BE2C (cell line): ENCODE data around the gene DUSP22.

ENCODE experiments used
- DNase-seq: peaks from one replicate; pipeline ENCODE4 v3.0.0-alpha.2; 2020
- H3K27me3 ChIP-seq: fragments of 250-450 bp; sonication (Bioruptor Pico); 2 replicates; pipeline ENCODE4 v1.5.1; 2020; ENCODE audit warnings: mild to moderate bottlenecking
- H3K36me3 ChIP-seq: fragments of 250-450 bp; sonication (Bioruptor Pico); 2 replicates; pipeline ENCODE4 v1.5.1; 2020; ENCODE audit warnings: mild to moderate bottlenecking
- H3K4me1 ChIP-seq: fragments of 250-450 bp; sonication (Bioruptor Pico); 2 replicates; pipeline ENCODE4 v1.5.1; 2020
- H3K4me3 ChIP-seq: 2 replicates; pipeline ENCODE4 v1.5.1; 2011; ENCODE audit warnings: low read depth, low read length
- H3K9me3 ChIP-seq: fragments of 250-450 bp; sonication (Bioruptor Pico); 2 replicates; pipeline ENCODE4 v1.5.1; 2020
- TF ChIP-seq, protein P1 (sequence below): IDR thresholded peaks from 2 replicates; pipeline ENCODE4 v1.5.1; 2012; ENCODE audit warnings: mild to moderate bottlenecking, low read depth, low read length

Gene DUSP22

GRCh38 chr6:355373-356208 lies 63.3 kb downstream of the DUSP22 start:
- H3K4me3 ChIP-seq = no peak overlapping the region
- no peaks in the 10 kb centered on the region for H3K27me3 ChIP-seq
- peaks cover 4% of the 10 kb centered on the region for H3K9me3 ChIP-seq
- no peaks in the 10 kb centered on the region for H3K36me3 ChIP-seq
- DNase-seq = no peak
- H3K4me1 ChIP-seq = no peaks in the 10 kb centered on the region
- TF ChIP-seq, protein P1, sequence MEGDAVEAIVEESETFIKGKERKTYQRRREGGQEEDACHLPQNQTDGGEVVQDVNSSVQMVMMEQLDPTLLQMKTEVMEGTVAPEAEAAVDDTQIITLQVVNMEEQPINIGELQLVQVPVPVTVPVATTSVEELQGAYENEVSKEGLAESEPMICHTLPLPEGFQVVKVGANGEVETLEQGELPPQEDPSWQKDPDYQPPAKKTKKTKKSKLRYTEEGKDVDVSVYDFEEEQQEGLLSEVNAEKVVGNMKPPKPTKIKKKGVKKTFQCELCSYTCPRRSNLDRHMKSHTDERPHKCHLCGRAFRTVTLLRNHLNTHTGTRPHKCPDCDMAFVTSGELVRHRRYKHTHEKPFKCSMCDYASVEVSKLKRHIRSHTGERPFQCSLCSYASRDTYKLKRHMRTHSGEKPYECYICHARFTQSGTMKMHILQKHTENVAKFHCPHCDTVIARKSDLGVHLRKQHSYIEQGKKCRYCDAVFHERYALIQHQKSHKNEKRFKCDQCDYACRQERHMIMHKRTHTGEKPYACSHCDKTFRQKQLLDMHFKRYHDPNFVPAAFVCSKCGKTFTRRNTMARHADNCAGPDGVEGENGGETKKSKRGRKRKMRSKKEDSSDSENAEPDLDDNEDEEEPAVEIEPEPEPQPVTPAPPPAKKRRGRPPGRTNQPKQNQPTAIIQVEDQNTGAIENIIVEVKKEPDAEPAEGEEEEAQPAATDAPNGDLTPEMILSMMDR = no peak

GRCh38 chr6:356828-357251 lies 64.6 kb downstream of the DUSP22 start:
- Histone ChIP-seq H3K4me3 (no peak overlapping the region), H3K4me1 (no peaks in the 10 kb centered on the region), H3K9me3 (peaks cover 4% of the 10 kb centered on the region), H3K36me3 (no peaks in the 10 kb centered on the region), H3K27me3 (peaks cover 5% of the 10 kb centered on the region; the same call in 1 of the 2 replicates)
- TF ChIP-seq, protein P1 = no peak
- DNase-seq = no peak

DNA sequence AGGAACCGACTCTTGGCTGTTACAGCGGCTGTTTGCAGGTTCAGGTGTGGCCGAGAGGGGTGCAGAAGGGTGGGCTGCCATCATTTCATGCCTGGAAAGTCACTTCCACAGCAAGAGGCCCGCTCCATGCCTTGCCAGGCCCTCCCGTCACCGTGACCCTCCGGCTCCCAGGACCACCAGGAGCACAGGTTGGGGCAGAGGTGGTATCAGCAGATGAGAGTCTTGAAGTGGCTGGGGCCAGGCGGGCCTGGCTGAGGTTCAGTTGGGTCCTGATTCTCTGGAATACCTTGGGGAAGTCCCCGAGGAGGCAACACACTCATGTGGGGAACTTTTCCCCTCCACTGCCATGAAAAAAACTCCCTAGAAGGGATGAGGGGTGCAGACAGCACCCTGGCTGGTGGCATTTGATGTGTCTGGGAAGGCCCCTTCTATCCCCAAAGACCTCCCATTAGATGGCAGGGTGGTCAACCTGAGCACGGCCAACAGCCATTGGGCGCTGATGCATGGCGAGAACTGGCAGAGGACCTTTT lies 65.0 kb downstream of the DUSP22 start:
- H3K36me3 ChIP-seq = no peaks in the 10 kb centered on the region
- no peak for DNase-seq
- TF ChIP-seq, protein P1 = no peak
- peaks cover 5% of the 10 kb centered on the region; the same call in 1 of the 2 replicates for H3K27me3 ChIP-seq
- H3K9me3 ChIP-seq = peaks cover 4% of the 10 kb centered on the region
- no peak overlapping the region for H3K4me3 ChIP-seq
- H3K4me1 ChIP-seq = no peaks in the 10 kb centered on the region

DNA sequence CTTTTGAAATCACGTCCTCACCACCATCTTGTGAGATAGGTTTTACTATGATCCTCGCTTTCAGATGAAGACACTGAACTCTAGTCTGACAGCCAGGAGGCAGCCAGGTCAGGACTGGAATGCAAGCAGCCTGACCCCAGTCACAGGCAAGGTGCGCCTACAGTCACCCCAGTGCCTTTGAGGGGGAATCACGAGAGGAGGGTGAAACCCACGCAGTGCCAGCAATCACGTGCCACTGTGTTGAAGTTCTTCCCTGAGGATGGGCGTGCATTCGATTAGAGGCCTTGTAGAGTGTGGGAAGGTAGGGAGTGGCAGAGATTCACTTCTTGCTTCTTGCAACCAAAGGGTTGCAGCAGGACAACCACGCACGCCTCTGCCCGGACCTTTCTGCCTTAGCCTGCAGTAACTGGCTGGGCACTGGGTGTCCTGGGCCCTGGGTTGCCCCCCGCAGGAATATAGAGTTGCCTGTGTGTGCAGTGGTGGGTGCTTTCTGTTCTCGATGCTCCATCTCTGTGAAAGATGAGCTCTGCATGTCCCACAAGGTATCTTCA lies 65.6 kb downstream of the DUSP22 start:
- Histone ChIP-seq H3K9me3 (peaks cover 4% of the 10 kb centered on the region), H3K27me3 (peaks cover 5% of the 10 kb centered on the region; the same call in 1 of the 2 replicates), H3K36me3 (no peaks in the 10 kb centered on the region), H3K4me1 (no peaks in the 10 kb centered on the region), H3K4me3 (no peak overlapping the region)
- no peak for DNase-seq
- TF ChIP-seq, protein P1 = no peak

GRCh38 chr6:358432-358831 lies 66.1 kb downstream of the DUSP22 start:
- Histone ChIP-seq H3K9me3 (peaks cover 4% of the 10 kb centered on the region), H3K4me1 (no peaks in the 10 kb centered on the region), H3K27me3 (peaks cover 5% of the 10 kb centered on the region; the same call in 1 of the 2 replicates), H3K36me3 (no peaks in the 10 kb centered on the region), H3K4me3 (no peak overlapping the region)
- TF ChIP-seq, protein P1 = no peak
- no peak for DNase-seq

DNA sequence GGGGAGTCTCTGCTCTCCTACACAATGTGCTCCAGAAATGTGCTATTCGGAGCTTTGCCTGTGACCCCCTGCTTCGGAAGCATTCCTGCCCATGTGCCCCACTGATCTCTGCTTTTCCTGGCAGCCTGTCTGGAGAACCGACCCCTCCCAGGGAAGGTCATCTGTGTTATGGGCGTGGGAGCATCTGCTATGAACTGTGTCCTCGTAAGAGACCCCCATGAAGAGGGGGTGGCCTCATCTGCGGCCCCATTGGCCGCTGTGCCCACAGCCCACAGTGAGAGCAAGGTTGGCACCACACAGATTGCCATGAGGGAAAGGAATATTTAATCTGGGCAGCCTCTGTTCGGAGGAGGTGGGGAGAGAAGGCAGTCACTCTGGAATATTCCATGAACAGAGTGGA lies 66.6 kb downstream of the DUSP22 start:
- TF ChIP-seq, protein P1 = no peak

More for the DNA sequence above, 66.6 kb downstream of the DUSP22 start:
- no peak overlapping the region for H3K4me3 ChIP-seq
- H3K4me1 ChIP-seq = no peaks in the 10 kb centered on the region
- H3K36me3 ChIP-seq = no peaks in the 10 kb centered on the region
- peaks cover 5% of the 10 kb centered on the region; the same call in 1 of the 2 replicates for H3K27me3 ChIP-seq
- DNase-seq = no peak
- peaks cover 4% of the 10 kb centered on the region for H3K9me3 ChIP-seq
